GM18951 (cell line): ENCODE measurements around the gene SLC1A4.

Experiments
- POLR2A ChIP-seq: IDR thresholded peaks from 4 replicates; pipeline ENCODE4 v1.6.1; 2011; ENCODE audit warnings: mild to moderate bottlenecking; ENCODE audit not compliant: insufficient read length, insufficient read depth; ENCODE audit errors: extremely low read depth
- in situ Hi-C: fragments of 300-500 bp; cut with MboI; formaldehyde crosslinking; loops from one replicate; pipeline ENCODE4 v1.12.0; 2022; ENCODE audit warnings: low sequenced_read_pairs, mixed read lengths, inconsistent platforms; ENCODE audit not compliant: unreplicated experiment

SLC1A4 gene

GRCh38 chr2:65064728-65065552 lies 75.7 kb downstream of the SLC1A4 start:
- no peak for TF ChIP-seq POLR2A
- in situ Hi-C loops = loop anchor here (10.0 to 25.0 kb wide), 2 partner anchors 122 to 510 kb away; no protein-coding TSS in a partner anchor

DNA sequence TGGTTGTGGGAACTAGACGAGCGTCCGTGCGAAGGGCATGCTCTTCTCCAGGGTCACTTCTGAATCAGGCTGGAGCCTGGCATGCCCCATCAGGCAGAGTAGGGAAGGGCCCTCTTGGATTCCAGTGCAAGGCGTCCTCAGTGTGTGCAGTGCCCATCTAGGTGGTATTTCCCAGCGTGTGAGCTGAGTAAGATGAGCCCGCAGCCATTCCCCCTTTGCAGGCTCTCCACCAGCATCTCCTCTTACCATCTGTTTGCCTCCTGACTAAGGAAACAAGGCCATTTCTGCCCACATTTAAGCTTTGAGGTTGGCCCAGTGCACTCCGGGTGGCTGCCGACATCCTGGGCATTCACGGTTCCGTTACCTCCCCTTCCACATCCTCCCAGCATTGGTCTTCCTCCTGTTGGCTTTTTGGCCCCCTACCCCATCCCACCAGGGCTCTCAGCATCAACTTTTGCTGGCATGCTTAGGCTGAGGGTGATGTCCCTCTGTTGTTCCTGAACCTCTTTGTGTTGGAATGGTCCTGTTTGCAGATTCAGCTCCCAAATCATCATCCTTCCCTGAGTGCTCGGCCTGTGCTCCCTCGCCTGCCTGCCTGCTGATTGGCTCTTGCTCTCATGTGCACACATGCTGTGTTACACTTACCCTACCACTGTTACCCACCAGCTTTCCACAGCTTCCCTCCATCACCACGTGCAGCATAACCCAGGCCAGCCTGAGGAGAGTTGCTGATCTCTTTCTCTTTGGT lies 78.8 kb downstream of the SLC1A4 start:
- in situ Hi-C loops = loop anchor here (10.0 to 25.0 kb wide), 2 partner anchors 119 to 507 kb away; no protein-coding TSS in a partner anchor
- no peak for TF ChIP-seq POLR2A

DNA sequence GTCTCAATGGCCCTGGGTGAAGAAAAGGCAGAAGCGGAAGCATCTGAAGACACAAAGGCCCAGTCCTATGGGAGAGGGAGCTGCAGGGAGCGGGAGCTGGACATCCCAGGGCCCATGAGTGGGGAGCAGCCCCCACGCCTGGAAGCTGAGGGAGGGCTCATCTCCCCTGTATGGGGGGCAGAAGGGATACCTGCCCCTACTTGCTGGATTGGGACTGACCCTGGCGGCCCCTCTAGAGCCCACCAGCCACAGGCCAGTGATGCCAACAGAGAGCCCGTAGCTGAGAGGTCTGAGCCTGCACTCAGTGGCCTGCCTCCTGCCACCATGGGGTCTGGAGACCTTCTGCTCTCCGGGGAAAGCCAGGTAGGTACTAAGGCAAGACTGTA lies 80.2 kb downstream of the SLC1A4 start:
- in situ Hi-C loops = loop anchor here (10.0 to 25.0 kb wide), 2 partner anchors 118 to 505 kb away; no protein-coding TSS in a partner anchor
- no peak for TF ChIP-seq POLR2A

DNA sequence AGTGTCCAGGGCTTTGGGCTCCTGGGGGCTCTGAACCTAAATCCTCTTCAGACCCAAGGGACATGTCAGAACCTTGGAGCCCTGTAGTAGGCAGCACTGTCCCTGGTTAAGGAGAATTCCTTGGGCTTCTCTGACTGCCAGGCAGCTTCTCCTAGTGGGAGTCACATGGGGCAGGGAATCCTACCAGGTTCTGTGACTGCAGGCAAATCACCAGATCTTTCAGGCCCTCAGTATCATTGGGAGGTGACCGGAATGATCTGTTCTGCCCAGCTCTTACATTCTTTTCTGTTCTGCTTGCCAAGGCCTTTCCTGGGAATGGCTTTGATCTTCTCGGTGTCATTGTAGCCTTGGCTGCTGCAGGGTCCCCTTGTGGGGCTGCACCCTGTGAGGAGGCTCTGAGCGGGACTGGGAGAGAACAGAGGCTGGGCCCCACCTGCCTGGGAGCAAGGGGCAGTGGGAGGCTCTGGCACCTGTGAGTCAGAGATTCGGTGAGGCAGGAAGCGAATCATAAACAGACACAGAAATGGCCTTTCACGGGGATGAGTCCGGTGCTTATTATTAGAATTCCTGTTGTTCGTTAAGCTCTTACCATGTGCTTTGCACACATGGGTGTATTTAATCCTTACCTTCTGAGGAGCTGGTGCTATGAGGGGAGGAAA lies 81.1 kb downstream of the SLC1A4 start:
- in situ Hi-C loops = loop anchor here (25.0 kb wide), 1 partner anchor 117 kb away; no protein-coding TSS in a partner anchor
- TF ChIP-seq POLR2A = no peak

- in situ Hi-C loops = loop anchor here (25.0 kb wide), 1 partner anchor 116 kb away; no protein-coding TSS in a partner anchor
- no peak for TF ChIP-seq POLR2A
These were observed 81.7 kb downstream of the SLC1A4 start for GRCh38 chr2:65070856-65071255.

- in situ Hi-C loops = loop anchor here (25.0 kb wide), 1 partner anchor 116 kb away; no protein-coding TSS in a partner anchor
- no peak for TF ChIP-seq POLR2A
These were observed 82.4 kb downstream of the SLC1A4 start for GRCh38 chr2:65071499-65072180.

DNA sequence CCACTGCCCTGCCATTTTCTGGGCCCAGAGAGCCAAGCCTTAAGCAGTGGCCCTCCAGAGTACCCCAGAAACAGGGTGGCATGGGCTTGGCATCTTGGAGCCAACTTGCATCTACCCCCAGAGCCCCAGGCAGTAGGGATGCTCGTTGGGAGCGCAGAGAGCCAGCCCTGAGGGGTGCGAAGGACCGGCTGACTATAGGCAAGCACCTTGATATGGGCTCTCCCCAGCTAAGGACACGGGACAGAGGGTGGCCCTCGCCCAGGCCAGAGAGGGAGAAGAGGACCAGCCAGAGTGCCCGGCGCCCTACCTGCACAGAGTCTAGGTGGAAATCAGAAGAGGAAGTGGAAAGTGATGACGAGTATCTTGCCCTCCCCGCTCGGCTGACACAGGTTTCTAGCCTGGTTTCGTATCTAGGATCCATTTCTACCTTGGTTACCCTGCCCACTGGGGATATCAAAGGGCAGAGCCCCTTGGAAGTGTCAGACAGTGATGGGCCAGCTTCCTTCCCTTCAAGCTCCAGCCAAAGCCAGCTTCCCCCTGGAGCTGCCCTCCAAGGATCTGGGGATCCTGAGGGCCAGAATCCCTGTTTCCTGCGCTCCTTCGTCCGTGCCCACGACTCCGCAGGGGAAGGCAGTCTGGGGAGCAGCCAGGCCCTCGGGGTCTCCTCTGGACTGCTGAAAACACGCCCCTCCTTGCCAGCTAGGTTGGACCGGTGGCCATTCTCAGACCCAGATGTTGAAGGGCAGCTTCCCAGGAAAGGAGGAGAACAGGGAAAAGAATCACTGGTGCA lies 83.2 kb downstream of the SLC1A4 start:
- no peak for TF ChIP-seq POLR2A
- in situ Hi-C loops = loop anchor here (25.0 kb wide), 1 partner anchor 115 kb away; no protein-coding TSS in a partner anchor
